Lung (tissue), 12 donors: ENCODE data around the gene HIVEP1. TPM values are rescaled to one million over a fixed set of nuclear protein-coding genes. Genes with fewer than 3 reads are reported as not detected.

Experiments used
- ATAC-seq: fragments of 200-7000 bp; cut with Tn5 transposase; one replicate; pipeline ENCODE4 v1.9.1; 2020; ENCODE audit warnings: moderate number of reproducible peaks; ENCODE audit not compliant: insufficient read depth, low FRiP score
- DNase-seq, 3 donors: peaks; one replicate each; pipeline ENCODE4 v3.0.0-alpha.2; 2013 to 2017
- H3K27ac ChIP-seq, 2 donors: one replicate each; pipeline ENCODE4 v1.5.1; 2013; ENCODE audit warnings: mild to moderate bottlenecking in 2 of 2, moderate library complexity in 2 of 2, control low read depth in 1 of 2, inconsistent platforms in 1 of 2, low read depth in 1 of 2, low read length in 1 of 2
- H3K27me3 ChIP-seq, 3 donors: one replicate each; pipeline ENCODE4 v1.5.1; 2013; ENCODE audit warnings: low read length in 2 of 3; ENCODE audit not compliant: control insufficient read depth in 3 of 3, insufficient read depth in 3 of 3
- H3K36me3 ChIP-seq, 4 donors: one replicate each; pipeline ENCODE4 v1.5.1; 2013; ENCODE audit warnings: low read length in 4 of 4, mild to moderate bottlenecking in 1 of 4, moderate library complexity in 1 of 4; ENCODE audit not compliant: control insufficient read depth in 4 of 4, insufficient read depth in 4 of 4
- H3K4me1 ChIP-seq, 5 donors: one replicate each; pipeline ENCODE4 v1.5.1; 2013; ENCODE audit warnings: low read length in 5 of 5, mild to moderate bottlenecking in 2 of 5, moderate library complexity in 1 of 5; ENCODE audit not compliant: control insufficient read depth in 5 of 5, insufficient read depth in 5 of 5
- H3K4me3 ChIP-seq: one replicate; pipeline ENCODE4 v1.5.1; 2013; ENCODE audit warnings: mild to moderate bottlenecking, control low read depth, moderate library complexity
- H3K9ac ChIP-seq, 2 donors: one replicate each; pipeline ENCODE4 v1.5.1; 2013; ENCODE audit warnings: low read length in 2 of 2, control low read depth in 1 of 2; ENCODE audit not compliant: insufficient read depth in 1 of 2
- H3K9me3 ChIP-seq, 4 donors: one replicate each; pipeline ENCODE4 v1.5.1; 2013; ENCODE audit warnings: low read length in 3 of 4, mild to moderate bottlenecking in 1 of 4, moderate library complexity in 1 of 4; ENCODE audit not compliant: control insufficient read depth in 4 of 4, insufficient read depth in 3 of 4
- CTCF ChIP-seq: IDR thresholded peaks from 2 replicates; pipeline ENCODE4 v1.5.1; 2012; ENCODE audit warnings: mild to moderate bottlenecking; ENCODE audit errors: control extremely low read depth, extremely low read depth
- WGBS, 2 donors: extraction: QIAGEN DNeasy Blood & Tissue Kit; methylation state at CpG; one replicate each; pipeline ENCODE4 v1.1.7; 2013; 5-methylcytosine and 5-hydroxymethylcytosine counted together
- polyA plus RNA-seq, 2 donors: library from polyadenylated mRNA; stranded (reverse); fragments of 200-250 nt; gene quantifications; one replicate each; pipeline ENCODE4 v1.2.1, GENCODE V29; 2013
- total RNA-seq, 2 donors: library from RNA; depleted of rRNA in 1 of 2; stranded (reverse); fragments of >200 nt in 1 of 2; gene quantifications; one replicate each; pipeline ENCODE4 v1.2.1, GENCODE V29; 2014 to 2021
- donor health status: control.
- donor health status: control.
- donor health status: Bipolar disorder and iron deficiency.
- donor health status: healthy.
- donor health status: DM: yes; HTN: yes; CAD: no.

The HIVEP1 gene
- total and polyA plus RNA-seq, 4 donors: 3.1 to 49.6 (median 20.5) TPM

GRCh38 chr6:12009876-12010634, 2.1 kb upstream of the HIVEP1 start:
- TF ChIP-seq CTCF: no peak
- Histone ChIP-seq H3K9ac (peak overlapping the region; percentile 69 to 95), H3K4me1 (peaks cover 2 to 33% (median 8%) of the 10 kb centered on the region in 5 donors), H3K9me3 (no peaks in the 10 kb centered on the region), H3K36me3 (peaks cover 0 to 4% (median 0%) of the 10 kb centered on the region in 4 donors), H3K27me3 (no peaks in the 10 kb centered on the region), H3K27ac (peak overlapping the region; percentile 93 to 96), H3K4me3 (no peak overlapping the region)
- peak in 2 of 3 donors; percentile 61 to 78 for DNase-seq
- 8 to 11% methylated on average over 9 of the region's 9 CpGs for WGBS, 2 donors
- ATAC-seq: no peak

- 0% methylated on average over 22 of the region's 22 CpGs for WGBS, 2 donors
- H3K9ac ChIP-seq: peak overlapping the region; percentile 69 to 95
- DNase-seq (no peak), ATAC-seq (no peak)
- H3K4me3 ChIP-seq: peak overlapping the region; percentile 37
- H3K27ac ChIP-seq: peak overlapping the region; percentile 93 to 96
- H3K27me3 ChIP-seq: no peaks in the 10 kb centered on the region
- H3K36me3 ChIP-seq: peaks cover 0 to 4% (median 0%) of the 10 kb centered on the region in 4 donors
- H3K9me3 ChIP-seq: no peaks in the 10 kb centered on the region
- TF ChIP-seq CTCF: no peak
- H3K4me1 ChIP-seq: peaks cover 2 to 33% (median 8%) of the 10 kb centered on the region in 5 donors
Observed at GRCh38 chr6:12010635-12011275, 1.4 kb upstream of the HIVEP1 start.

DNA sequence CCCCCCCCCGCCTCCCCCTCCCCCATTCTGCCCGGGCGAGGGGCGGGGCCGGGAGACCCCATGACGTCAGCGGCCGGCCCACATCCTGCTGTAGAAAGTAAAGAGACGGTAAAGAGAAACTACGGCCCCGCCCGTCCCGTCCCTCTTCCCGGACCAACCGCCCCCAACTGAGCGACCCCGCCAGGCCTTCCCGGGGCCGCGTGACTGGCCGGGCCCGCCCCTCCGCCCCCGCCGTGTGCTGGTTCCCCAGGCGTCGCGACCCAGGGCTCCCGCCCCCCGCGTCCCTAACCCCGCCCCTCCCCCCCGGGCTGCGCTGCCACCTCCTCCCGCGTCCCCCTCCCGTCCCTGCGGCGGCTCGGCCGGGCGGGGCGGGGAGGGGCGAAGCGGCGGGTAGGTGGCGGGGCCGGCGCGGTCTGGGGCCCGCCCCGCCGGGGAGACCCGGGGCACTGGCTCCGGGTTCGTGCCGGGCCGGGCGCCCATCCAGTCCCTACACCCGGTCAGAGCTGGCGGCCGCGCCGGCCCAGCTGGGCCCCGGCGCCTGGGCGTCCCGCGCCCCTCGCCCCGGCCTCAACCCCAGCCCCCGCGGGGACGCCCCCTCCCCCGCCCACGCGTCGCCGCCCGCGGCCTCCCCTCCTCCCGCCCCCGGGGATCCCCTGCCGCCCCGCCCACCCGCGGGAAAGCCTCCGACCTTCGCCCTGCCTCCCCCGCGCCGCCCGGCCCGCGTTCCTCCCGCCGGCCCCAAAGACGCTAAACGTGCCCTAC, 655 bp upstream of the HIVEP1 start:
- DNase-seq (peak; percentile 98 to 99 (median 98)), ATAC-seq (peak; percentile 88)
- H3K9ac ChIP-seq: no peak overlapping the region
- no peaks in the 10 kb centered on the region for H3K9me3 ChIP-seq
- H3K4me1 ChIP-seq: peaks cover 2 to 33% (median 8%) of the 10 kb centered on the region in 5 donors
- TF ChIP-seq CTCF: no peak
- peak overlapping the region; percentile 94 to 97 for H3K27ac ChIP-seq
- peaks cover 0 to 6% (median under 1%) of the 10 kb centered on the region in 4 donors for H3K36me3 ChIP-seq
- WGBS, 2 donors: 1 to 2% methylated on average over 35 to 99 of the region's 99 CpGs
- peak overlapping the region; percentile 70 for H3K4me3 ChIP-seq
- H3K27me3 ChIP-seq: no peaks in the 10 kb centered on the region
